ENCODE data around the gene CXCL13. TPM values are rescaled to one million over a fixed set of nuclear protein-coding genes. Genes with fewer than 3 reads are reported as not detected.
A peak's percentile ranks its signal among the peaks of the same experiment; 100 is the strongest.

CXCL13 gene
- total RNA-seq, 2 donors from 2014 or later, result not detected

DNA sequence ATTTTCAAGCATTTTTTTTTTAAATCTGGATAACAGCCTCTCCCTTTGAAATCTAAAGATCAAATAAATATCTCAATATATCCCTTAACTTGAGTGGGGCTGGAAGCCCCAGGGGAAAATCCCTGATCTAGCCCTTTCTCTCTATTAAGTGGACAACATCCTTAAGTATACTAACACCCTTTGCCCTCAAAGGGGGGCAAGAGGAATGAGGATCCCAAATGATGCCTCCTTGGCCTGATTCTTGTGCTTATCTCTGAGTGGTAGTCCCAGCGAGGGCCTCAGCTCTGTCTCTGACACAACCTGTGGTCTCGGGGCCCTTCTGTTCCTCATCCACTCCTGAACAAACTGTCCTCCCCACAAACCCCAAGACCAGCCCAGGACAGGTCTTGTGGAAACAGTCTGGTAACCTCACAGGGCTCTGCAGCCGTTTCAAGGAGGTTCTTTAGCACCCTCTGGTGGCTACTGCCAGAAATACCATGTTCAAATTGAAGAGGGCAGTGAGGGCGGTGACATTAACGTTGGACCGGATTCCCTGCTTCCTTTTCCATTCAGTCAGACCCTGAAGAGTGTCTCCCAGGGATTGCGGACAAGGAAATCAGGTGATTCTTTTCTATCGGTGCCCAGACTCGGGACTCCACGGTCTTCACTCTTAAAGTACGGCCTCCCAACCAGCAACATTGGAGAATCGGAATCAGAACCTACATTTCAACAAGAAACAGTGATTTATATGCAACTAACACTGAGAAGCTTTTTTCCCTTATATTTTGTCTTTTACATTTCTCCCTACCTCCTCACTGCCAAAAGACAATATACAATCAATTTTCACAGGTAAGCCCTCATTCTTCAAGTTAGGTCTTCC is 13.0 kb downstream of the CXCL13 start:
- Histone ChIP-seq H3K27ac (ENCODE audit: low read depth, low read length) (no peak overlapping the region), H3K27me3 (ENCODE audit: control insufficient read depth, insufficient read depth, low read length, poor library complexity, severe bottlenecking) (peaks cover 10% of the 10 kb centered on the region), H3K36me3 (ENCODE audit: control insufficient read depth, insufficient read depth, low read length) (no peaks in the 10 kb centered on the region), H3K9me3 (ENCODE audit: control insufficient read depth, low read length) (no peaks in the 10 kb centered on the region), H3K9ac (ENCODE audit: extremely low read depth, low read length, poor library complexity, severe bottlenecking) (no peak overlapping the region), H3K4me3 (ENCODE audit: low read length) (no peak overlapping the region), H3K4me1 (ENCODE audit: control insufficient read depth, insufficient read depth, low read length) (peaks cover 3% of the 10 kb centered on the region)
- peaks cover 12% of the 10 kb centered on the region for H3K27me3 Mint-ChIP-seq (ENCODE audit: insufficient read depth)
- no peaks in the 10 kb centered on the region for H3K36me3 Mint-ChIP-seq (ENCODE audit: low read depth)
- DNase-seq, result peak; percentile 93
- TF ChIP-seq, protein P1, sequence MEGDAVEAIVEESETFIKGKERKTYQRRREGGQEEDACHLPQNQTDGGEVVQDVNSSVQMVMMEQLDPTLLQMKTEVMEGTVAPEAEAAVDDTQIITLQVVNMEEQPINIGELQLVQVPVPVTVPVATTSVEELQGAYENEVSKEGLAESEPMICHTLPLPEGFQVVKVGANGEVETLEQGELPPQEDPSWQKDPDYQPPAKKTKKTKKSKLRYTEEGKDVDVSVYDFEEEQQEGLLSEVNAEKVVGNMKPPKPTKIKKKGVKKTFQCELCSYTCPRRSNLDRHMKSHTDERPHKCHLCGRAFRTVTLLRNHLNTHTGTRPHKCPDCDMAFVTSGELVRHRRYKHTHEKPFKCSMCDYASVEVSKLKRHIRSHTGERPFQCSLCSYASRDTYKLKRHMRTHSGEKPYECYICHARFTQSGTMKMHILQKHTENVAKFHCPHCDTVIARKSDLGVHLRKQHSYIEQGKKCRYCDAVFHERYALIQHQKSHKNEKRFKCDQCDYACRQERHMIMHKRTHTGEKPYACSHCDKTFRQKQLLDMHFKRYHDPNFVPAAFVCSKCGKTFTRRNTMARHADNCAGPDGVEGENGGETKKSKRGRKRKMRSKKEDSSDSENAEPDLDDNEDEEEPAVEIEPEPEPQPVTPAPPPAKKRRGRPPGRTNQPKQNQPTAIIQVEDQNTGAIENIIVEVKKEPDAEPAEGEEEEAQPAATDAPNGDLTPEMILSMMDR (conservative IDR thresholded peaks at IDR 0.05), result peak; percentile 87
- no peak overlapping the region for H3K4me3 Mint-ChIP-seq
- peaks cover 3% of the 10 kb centered on the region for H3K4me1 Mint-ChIP-seq
- H3K9me3 Mint-ChIP-seq, result no peaks in the 10 kb centered on the region
- no peak overlapping the region for H3K27ac Mint-ChIP-seq
- 16 to 18% methylated on average over 10 to 12 of the region's 12 CpGs for WGBS, 2 experiments (ENCODE audit: insufficient coverage in 1 of 2, insufficient read length in 1 of 2)

DNA sequence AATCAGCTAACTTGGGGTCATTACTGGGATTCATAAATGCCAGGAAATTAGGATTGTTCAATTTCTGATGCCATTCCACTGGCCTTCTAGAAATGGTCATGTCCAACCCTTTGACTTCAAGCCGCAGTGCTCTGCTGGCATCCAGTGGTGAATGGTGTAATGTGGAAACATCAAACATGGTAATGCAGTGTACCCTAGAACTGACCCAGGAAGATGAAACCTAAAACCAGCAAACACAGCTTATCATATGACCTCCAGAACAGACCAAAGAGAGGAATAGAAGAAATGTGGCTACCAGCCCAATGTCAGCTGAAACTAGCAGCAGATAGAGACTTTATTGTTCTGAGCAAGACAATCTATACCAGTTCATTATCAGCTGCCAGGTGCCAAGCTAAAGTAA is 13.8 kb downstream of the CXCL13 start:
- no peak overlapping the region for H3K4me3 Mint-ChIP-seq
- H3K27ac ChIP-seq (ENCODE audit: low read depth, low read length), result no peak overlapping the region

DNA sequence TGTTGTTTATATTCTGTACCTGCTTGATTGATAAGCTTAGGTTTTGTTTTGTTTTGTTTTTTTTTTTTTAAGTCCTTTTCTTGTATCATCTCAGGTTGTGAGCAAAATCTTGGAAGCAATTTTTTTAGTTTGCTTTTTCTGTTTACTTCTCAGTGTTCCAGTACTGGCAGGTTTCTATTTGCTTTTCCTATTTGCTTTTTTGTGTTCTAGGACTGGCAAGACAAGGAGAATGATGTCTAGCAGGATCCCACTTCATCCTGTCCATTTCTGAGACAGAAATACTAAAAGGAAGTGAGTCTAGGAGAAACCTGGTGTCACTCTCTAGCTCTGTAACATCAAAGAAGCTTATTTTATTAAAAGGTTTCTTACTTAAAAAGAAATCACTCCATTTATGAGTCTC is 15.6 kb downstream of the CXCL13 start:
- Mint-ChIP-seq H3K27ac (no peak overlapping the region), H3K4me3 (no peak overlapping the region), H3K27me3 (ENCODE audit: insufficient read depth) (peaks cover 12% of the 10 kb centered on the region), H3K9me3 (no peaks in the 10 kb centered on the region), H3K4me1 (peaks cover 24% of the 10 kb centered on the region), H3K36me3 (ENCODE audit: low read depth) (no peaks in the 10 kb centered on the region)
- Histone ChIP-seq H3K36me3 (ENCODE audit: control insufficient read depth, insufficient read depth, low read length) (no peaks in the 10 kb centered on the region), H3K9ac (ENCODE audit: extremely low read depth, low read length, poor library complexity, severe bottlenecking) (no peak overlapping the region), H3K9me3 (ENCODE audit: control insufficient read depth, low read length) (no peaks in the 10 kb centered on the region), H3K4me1 (ENCODE audit: control insufficient read depth, insufficient read depth, low read length) (peaks cover 11% of the 10 kb centered on the region), H3K27me3 (ENCODE audit: control insufficient read depth, insufficient read depth, low read length, poor library complexity, severe bottlenecking) (peaks cover 10% of the 10 kb centered on the region), H3K27ac (ENCODE audit: low read depth, low read length) (no peak overlapping the region), H3K4me3 (ENCODE audit: low read length) (no peak overlapping the region)
- TF ChIP-seq, protein P1 (conservative IDR thresholded peaks at IDR 0.05), result no peak
- DNase-seq, result no peak

More for the DNA sequence above, 13.8 kb downstream of the CXCL13 start:
- peaks cover 11% of the 10 kb centered on the region for H3K4me1 Mint-ChIP-seq
- DNase-seq, result no peak
- no peaks in the 10 kb centered on the region for H3K9me3 ChIP-seq (ENCODE audit: control insufficient read depth, low read length)
- H3K9ac ChIP-seq (ENCODE audit: extremely low read depth, low read length, poor library complexity, severe bottlenecking), result no peak overlapping the region
- TF ChIP-seq, protein P1 (conservative IDR thresholded peaks at IDR 0.05), result no peak
- peaks cover 12% of the 10 kb centered on the region for H3K27me3 Mint-ChIP-seq (ENCODE audit: insufficient read depth)
- H3K27me3 ChIP-seq (ENCODE audit: control insufficient read depth, insufficient read depth, low read length, poor library complexity, severe bottlenecking), result peaks cover 10% of the 10 kb centered on the region
- no peaks in the 10 kb centered on the region for H3K36me3 Mint-ChIP-seq (ENCODE audit: low read depth)
- H3K4me3 ChIP-seq (ENCODE audit: low read length), result no peak overlapping the region
- 80 to 94% methylated on average over 1 of the region's 1 CpG for WGBS, 2 experiments (ENCODE audit: insufficient coverage in 1 of 2, insufficient read length in 1 of 2)
- H3K27ac Mint-ChIP-seq, result no peak overlapping the region
- no peaks in the 10 kb centered on the region for H3K9me3 Mint-ChIP-seq
- peaks cover 5% of the 10 kb centered on the region for H3K4me1 ChIP-seq (ENCODE audit: control insufficient read depth, insufficient read depth, low read length)
- H3K36me3 ChIP-seq (ENCODE audit: control insufficient read depth, insufficient read depth, low read length), result no peaks in the 10 kb centered on the region

Data from endodermal cell (in vitro differentiated cells).